WERI-Rb-1 (cell line): ENCODE data around the gene PNKD.

Source experiments
- DNase-seq: peaks from one replicate; pipeline ENCODE4 v3.0.0-alpha.2; 2020
- H3K27ac ChIP-seq: fragments of 250-450 bp; sonication (Bioruptor Pico); 2 replicates; pipeline ENCODE4 v1.5.1; 2020; ENCODE audit warnings: mild to moderate bottlenecking, moderate library complexity
- H3K27me3 ChIP-seq: fragments of 250-450 bp; sonication (Bioruptor Pico); 2 replicates; pipeline ENCODE4 v1.5.1; 2021; ENCODE audit warnings: mild to moderate bottlenecking, low read depth, moderate library complexity; ENCODE audit not compliant: insufficient read depth, severe bottlenecking
- H3K36me3 ChIP-seq: fragments of 250-450 bp; sonication (Bioruptor Pico); 2 replicates; pipeline ENCODE4 v1.5.1; 2020; ENCODE audit warnings: mild to moderate bottlenecking, moderate library complexity
- H3K4me3 ChIP-seq: 2 replicates; pipeline ENCODE4 v1.5.1; 2011; ENCODE audit warnings: low read depth, mild to moderate bottlenecking, control low read depth, low read length
- H3K9me3 ChIP-seq: fragments of 250-450 bp; sonication (Bioruptor Pico); 2 replicates; pipeline ENCODE4 v1.5.1; 2021; ENCODE audit warnings: mild to moderate bottlenecking, moderate library complexity; ENCODE audit not compliant: severe bottlenecking
- CTCF ChIP-seq: IDR thresholded peaks from 2 replicates; pipeline ENCODE4 v1.5.1; 2011; ENCODE audit warnings: low read depth, mild to moderate bottlenecking, control low read depth, inconsistent platforms, low read length

The PNKD gene

GRCh38 chr2:218234521-218234920 is 35.8 kb upstream of the PNKD start:
- Histone ChIP-seq H3K27ac (no peak overlapping the region), H3K27me3 (no peaks in the 10 kb centered on the region), H3K9me3 (no peaks in the 10 kb centered on the region), H3K36me3 (peaks cover 72% of the 10 kb centered on the region), H3K4me3 (no peak overlapping the region)
- no peak for DNase-seq
- no peak for TF ChIP-seq CTCF

- no peak for TF ChIP-seq CTCF
- DNase-seq, result no peak
- no peak overlapping the region for H3K4me3 ChIP-seq
- H3K27me3 ChIP-seq, result no peaks in the 10 kb centered on the region
- H3K27ac ChIP-seq, result no peak overlapping the region
- no peaks in the 10 kb centered on the region for H3K9me3 ChIP-seq
- peaks cover 77% of the 10 kb centered on the region for H3K36me3 ChIP-seq
Observed at GRCh38 chr2:218235017-218235416, 35.3 kb upstream of the PNKD start.

GRCh38 chr2:218236829-218237228 is 33.5 kb upstream of the PNKD start:
- H3K36me3 ChIP-seq, result peaks cover 76% of the 10 kb centered on the region
- H3K27me3 ChIP-seq, result no peaks in the 10 kb centered on the region
- H3K4me3 ChIP-seq, result no peak overlapping the region
- no peak for DNase-seq
- no peak overlapping the region for H3K27ac ChIP-seq
- no peak for TF ChIP-seq CTCF
- H3K9me3 ChIP-seq, result no peaks in the 10 kb centered on the region

GRCh38 chr2:218238887-218239286 is 31.4 kb upstream of the PNKD start:
- Histone ChIP-seq H3K27me3 (no peaks in the 10 kb centered on the region), H3K27ac (no peak overlapping the region; the same call in 1 of the 2 replicates), H3K9me3 (no peaks in the 10 kb centered on the region), H3K36me3 (peaks cover 69% of the 10 kb centered on the region), H3K4me3 (no peak overlapping the region)
- DNase-seq, result no peak
- no peak for TF ChIP-seq CTCF

GRCh38 chr2:218244204-218244603 is 26.1 kb upstream of the PNKD start:
- no peak for TF ChIP-seq CTCF
- Histone ChIP-seq H3K27ac (no peak overlapping the region), H3K36me3 (peaks cover 74% of the 10 kb centered on the region), H3K9me3 (no peaks in the 10 kb centered on the region), H3K27me3 (no peaks in the 10 kb centered on the region), H3K4me3 (no peak overlapping the region)
- no peak for DNase-seq

- H3K4me3 ChIP-seq, result no peak overlapping the region
- no peak for DNase-seq
- no peaks in the 10 kb centered on the region for H3K27me3 ChIP-seq
- no peak overlapping the region for H3K27ac ChIP-seq
- TF ChIP-seq CTCF, result no peak
- H3K36me3 ChIP-seq, result peaks cover 74% of the 10 kb centered on the region
- no peaks in the 10 kb centered on the region for H3K9me3 ChIP-seq
Observed at GRCh38 chr2:218244665-218245064, 25.7 kb upstream of the PNKD start.
